ENCODE data around the gene FHL1. TPM values are rescaled to one million over a fixed set of nuclear protein-coding genes. Genes with fewer than 3 reads are reported as not detected.

The FHL1 gene
- total RNA-seq, 4 donors from 2014 or later: 223 to 313 (median 230) TPM

GRCh38 chrX:136214551-136214950 lies 67.2 kb downstream of the FHL1 start:
- Histone ChIP-seq H3K36me3 (no peaks in the 10 kb centered on the region), H3K9me3 (no peaks in the 10 kb centered on the region), H3K4me3 (replicated peaks in 1 of 3) (no peak overlapping the region), H3K27me3 (no peaks in the 10 kb centered on the region), H3K4me1 (peaks cover 0 to 32% of the 10 kb centered on the region in 2 donors), H3K27ac (peak overlapping the region in 2 of 3 donors; percentile 62 to 90)
- WGBS, 2 donors: 42 to 49% methylated on average over 6 to 7 of the region's 7 CpGs
- intact Hi-C loops (cut with DNase I): no loop called here
- TF ChIP-seq POLR2A (IDR thresholded peaks at IDR 0.05): no peak
- TF ChIP-seq, protein P1, sequence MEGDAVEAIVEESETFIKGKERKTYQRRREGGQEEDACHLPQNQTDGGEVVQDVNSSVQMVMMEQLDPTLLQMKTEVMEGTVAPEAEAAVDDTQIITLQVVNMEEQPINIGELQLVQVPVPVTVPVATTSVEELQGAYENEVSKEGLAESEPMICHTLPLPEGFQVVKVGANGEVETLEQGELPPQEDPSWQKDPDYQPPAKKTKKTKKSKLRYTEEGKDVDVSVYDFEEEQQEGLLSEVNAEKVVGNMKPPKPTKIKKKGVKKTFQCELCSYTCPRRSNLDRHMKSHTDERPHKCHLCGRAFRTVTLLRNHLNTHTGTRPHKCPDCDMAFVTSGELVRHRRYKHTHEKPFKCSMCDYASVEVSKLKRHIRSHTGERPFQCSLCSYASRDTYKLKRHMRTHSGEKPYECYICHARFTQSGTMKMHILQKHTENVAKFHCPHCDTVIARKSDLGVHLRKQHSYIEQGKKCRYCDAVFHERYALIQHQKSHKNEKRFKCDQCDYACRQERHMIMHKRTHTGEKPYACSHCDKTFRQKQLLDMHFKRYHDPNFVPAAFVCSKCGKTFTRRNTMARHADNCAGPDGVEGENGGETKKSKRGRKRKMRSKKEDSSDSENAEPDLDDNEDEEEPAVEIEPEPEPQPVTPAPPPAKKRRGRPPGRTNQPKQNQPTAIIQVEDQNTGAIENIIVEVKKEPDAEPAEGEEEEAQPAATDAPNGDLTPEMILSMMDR (IDR thresholded peaks at IDR 0.05): no peak
- peak in 1 of 2 donors; percentile 15 for DNase-seq

GRCh38 chrX:136215559-136215958 lies 68.2 kb downstream of the FHL1 start:
- H3K27me3 ChIP-seq: no peaks in the 10 kb centered on the region
- peak overlapping the region in 2 of 3 donors; percentile 19 to 90 for H3K27ac ChIP-seq
- H3K4me3 ChIP-seq (replicated peaks in 1 of 3): no peak overlapping the region
- H3K4me1 ChIP-seq: peaks cover 0 to 23% of the 10 kb centered on the region in 2 donors
- intact Hi-C loops (cut with DNase I): no loop called here
- no peak for DNase-seq
- TF ChIP-seq POLR2A (IDR thresholded peaks at IDR 0.05): no peak
- TF ChIP-seq, protein P1 (IDR thresholded peaks at IDR 0.05): no peak
- H3K36me3 ChIP-seq: no peaks in the 10 kb centered on the region
- H3K9me3 ChIP-seq: no peaks in the 10 kb centered on the region

DNA sequence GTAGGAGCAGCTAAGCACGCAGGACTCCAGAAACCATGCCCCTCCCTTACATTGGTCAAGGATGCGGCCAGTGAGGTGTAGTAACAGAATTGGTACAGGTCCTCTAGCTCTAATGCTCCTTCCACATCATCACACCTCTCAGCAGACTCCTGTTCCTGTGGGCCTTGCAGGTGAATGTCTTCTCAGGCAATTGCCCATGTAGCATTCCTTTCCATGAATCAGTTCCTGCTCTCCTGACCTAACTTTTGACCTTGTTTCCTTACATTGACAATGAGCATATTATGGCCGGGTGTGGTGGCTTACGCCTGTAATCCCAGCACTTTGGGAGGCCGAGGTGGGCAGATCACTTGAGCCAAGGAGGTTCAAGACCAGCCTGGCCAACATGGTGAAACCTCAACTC lies 72.6 kb downstream of the FHL1 start:
- WGBS, 2 donors: 95 to 96% methylated on average over 5 of the region's 5 CpGs
- Histone ChIP-seq H3K4me1 (no peaks in the 10 kb centered on the region), H3K36me3 (peaks cover 0 to 5% of the 10 kb centered on the region in 2 donors), H3K9me3 (no peaks in the 10 kb centered on the region), H3K4me3 (replicated peaks in 1 of 3) (no peak overlapping the region), H3K27me3 (no peaks in the 10 kb centered on the region), H3K27ac (no peak overlapping the region)
- TF ChIP-seq, protein P1 (IDR thresholded peaks at IDR 0.05): no peak
- TF ChIP-seq POLR2A (IDR thresholded peaks at IDR 0.05): no peak
- no peak for DNase-seq
- intact Hi-C loops (cut with DNase I): no loop called here

GRCh38 chrX:136220540-136220939 lies 73.2 kb downstream of the FHL1 start:
- DNase-seq: no peak
- intact Hi-C loops (cut with DNase I): no loop called here
- H3K27ac ChIP-seq: peak overlapping the region in 1 of 3 donors; percentile 10
- H3K36me3 ChIP-seq: peaks cover 0 to 5% of the 10 kb centered on the region in 2 donors
- no peak for TF ChIP-seq POLR2A (IDR thresholded peaks at IDR 0.05)
- TF ChIP-seq, protein P1 (IDR thresholded peaks at IDR 0.05): no peak
- H3K27me3 ChIP-seq: no peaks in the 10 kb centered on the region
- no peaks in the 10 kb centered on the region for H3K9me3 ChIP-seq
- no peak overlapping the region for H3K4me3 ChIP-seq (replicated peaks in 1 of 3)
- H3K4me1 ChIP-seq: no peaks in the 10 kb centered on the region
- WGBS, 2 donors: 89 to 91% methylated on average over 4 of the region's 4 CpGs

DNA sequence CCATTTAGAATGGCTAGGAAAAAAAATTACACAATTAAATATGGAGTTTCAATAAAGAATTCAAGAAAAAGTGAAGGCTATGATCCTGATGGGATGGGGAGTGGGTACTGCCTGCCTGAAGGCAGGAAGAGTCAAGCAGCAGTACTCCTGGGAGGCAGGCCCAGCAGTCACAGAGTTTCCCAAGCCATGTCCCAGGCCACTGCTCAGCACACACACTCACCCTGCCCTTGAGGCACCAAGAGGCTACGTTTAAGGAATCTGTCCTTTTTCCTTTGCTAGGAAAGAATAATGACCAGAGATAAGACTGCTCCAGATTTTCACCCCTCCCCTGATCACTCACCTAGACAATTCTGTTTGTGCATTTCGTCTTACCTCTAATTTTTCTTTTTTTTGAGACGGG lies 73.6 kb downstream of the FHL1 start:
- WGBS, 2 donors: 75 to 78% methylated on average over 3 of the region's 3 CpGs
- intact Hi-C loops (cut with DNase I): no loop called here

More for the DNA sequence above, 73.6 kb downstream of the FHL1 start:
- no peak for TF ChIP-seq POLR2A (IDR thresholded peaks at IDR 0.05)
- TF ChIP-seq, protein P1 (IDR thresholded peaks at IDR 0.05): no peak
- H3K36me3 ChIP-seq: peaks cover 0 to 5% of the 10 kb centered on the region in 2 donors
- peak overlapping the region in 1 of 3 donors; percentile 10 for H3K27ac ChIP-seq
- H3K9me3 ChIP-seq: no peaks in the 10 kb centered on the region
- H3K27me3 ChIP-seq: no peaks in the 10 kb centered on the region
- no peak overlapping the region for H3K4me3 ChIP-seq (replicated peaks in 1 of 3)
- no peak for DNase-seq
- no peaks in the 10 kb centered on the region for H3K4me1 ChIP-seq

Data from thyroid gland (tissue), 4 donors.